Activated T-helper 17 cell treated with anti-CD3 and anti-CD28 coated beads, Interleukin-2, amount 50 U/mL, for 72 hours (primary cell): ENCODE results near the gene ICAM2. TPM values are rescaled to one million over a fixed set of nuclear protein-coding genes. Genes with fewer than 3 reads are reported as not detected.

Experiments
- ATAC-seq: fragments of 150-1000 bp; cut with Tn5 transposase; replicated peaks from 2 replicates; pipeline ENCODE4 v1.10.0; 2021; ENCODE audit warnings: mild to moderate bottlenecking, moderate library complexity
- H3K27ac Mint-ChIP-seq: one replicate; pipeline ENCODE4 v1.8.0; 2022; ENCODE audit warnings: mixed read lengths
- H3K27me3 Mint-ChIP-seq: one replicate; pipeline ENCODE4 v1.8.0; 2022; ENCODE audit warnings: mixed read lengths
- H3K36me3 Mint-ChIP-seq: one replicate; pipeline ENCODE4 v1.8.0; 2022; ENCODE audit warnings: low read depth, mild to moderate bottlenecking, mixed read lengths
- H3K4me1 Mint-ChIP-seq: one replicate; pipeline ENCODE4 v1.8.0; 2022; ENCODE audit warnings: mixed read lengths
- H3K4me3 Mint-ChIP-seq: one replicate; pipeline ENCODE4 v1.8.0; 2022; ENCODE audit warnings: mild to moderate bottlenecking, mixed read lengths
- H3K9me3 Mint-ChIP-seq: one replicate; pipeline ENCODE4 v1.8.0; 2022; ENCODE audit warnings: mixed read lengths
- total RNA-seq, 2 donors: library from RNA; stranded (reverse); gene quantifications; one replicate each; pipeline ENCODE4 v1.2.3, GENCODE V29; 2022

Gene ICAM2
- total RNA-seq = 10 to 100 TPM; 43.0 to 54.9 TPM

DNA sequence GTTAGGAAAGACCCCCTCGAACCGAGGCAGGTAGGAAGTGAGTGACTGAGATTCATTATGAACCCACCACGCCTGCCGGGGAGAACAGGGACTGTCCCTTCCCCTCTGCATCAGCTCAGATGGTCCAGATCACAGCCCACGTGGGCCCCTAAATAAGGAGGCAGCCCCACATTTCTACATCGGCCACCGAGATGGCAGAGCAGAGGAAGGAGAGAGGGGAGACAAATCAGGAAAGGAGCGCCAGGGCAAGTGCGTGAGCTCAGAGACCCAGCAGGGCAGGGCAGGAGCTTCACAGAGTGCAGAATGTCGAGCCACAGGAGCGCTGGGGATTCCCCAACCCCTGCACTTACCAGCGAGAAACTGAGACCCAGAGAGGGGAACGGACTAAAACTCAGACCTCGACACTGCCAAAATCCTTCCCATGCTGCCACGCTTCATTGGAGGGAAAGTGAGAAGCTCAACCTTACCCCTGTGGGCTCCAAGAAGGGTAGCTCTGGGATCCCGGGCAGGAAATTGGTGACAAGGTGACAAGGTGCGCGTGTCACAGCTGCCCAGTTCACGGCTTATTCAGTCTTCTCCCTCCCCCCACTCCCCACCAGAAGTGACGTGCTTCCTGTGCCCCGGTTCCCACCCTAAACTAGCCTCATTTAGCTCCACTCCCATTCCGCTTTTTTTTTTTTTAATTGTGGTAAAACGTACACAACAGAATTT, at the start of gene ICAM2:
Gene ICAM2, minus strand, starts transcription at position 578 of the 711 bp plus-strand sequence. CDS start 13,942 bp downstream, outside the sequence.
- H3K9me3 Mint-ChIP-seq = no peaks in the 10 kb centered on the region
- H3K27me3 Mint-ChIP-seq = no peaks in the 10 kb centered on the region
- peak; percentile 70 for ATAC-seq
- H3K36me3 Mint-ChIP-seq = peaks cover 37% of the 10 kb centered on the region
- H3K27ac Mint-ChIP-seq = peak within 1 kb of the TSS; percentile 99
- peak within 1 kb of the TSS; percentile 98 for H3K4me3 Mint-ChIP-seq
- H3K4me1 Mint-ChIP-seq = peaks cover 35% of the 10 kb centered on the region

DNA sequence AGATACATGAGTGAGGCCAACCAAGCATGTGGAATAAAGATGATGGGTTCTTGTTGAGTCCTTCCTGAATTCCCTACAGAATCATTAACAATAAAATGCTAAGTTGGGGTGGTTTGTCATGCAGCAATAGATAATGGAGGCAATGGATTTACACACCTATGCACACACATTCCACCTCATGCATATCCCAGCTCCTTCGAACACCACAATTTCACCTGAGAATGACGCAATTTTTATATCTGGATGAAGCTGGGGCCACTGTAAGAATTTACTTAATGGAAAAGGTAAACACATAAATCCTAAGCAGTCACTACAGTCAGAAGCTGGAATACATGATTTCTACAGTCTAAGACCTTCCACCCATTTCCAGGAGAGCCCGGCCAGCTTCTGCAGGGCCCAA, 49.8 kb upstream of the ICAM2 start:
- ATAC-seq = no peak
- H3K4me3 Mint-ChIP-seq = no peak overlapping the region
- H3K27me3 Mint-ChIP-seq = no peaks in the 10 kb centered on the region
- peak overlapping the region; percentile 6 for H3K27ac Mint-ChIP-seq
- peaks cover 30% of the 10 kb centered on the region for H3K4me1 Mint-ChIP-seq
- H3K9me3 Mint-ChIP-seq = peaks cover 4% of the 10 kb centered on the region
- peaks cover 97% of the 10 kb centered on the region for H3K36me3 Mint-ChIP-seq

DNA sequence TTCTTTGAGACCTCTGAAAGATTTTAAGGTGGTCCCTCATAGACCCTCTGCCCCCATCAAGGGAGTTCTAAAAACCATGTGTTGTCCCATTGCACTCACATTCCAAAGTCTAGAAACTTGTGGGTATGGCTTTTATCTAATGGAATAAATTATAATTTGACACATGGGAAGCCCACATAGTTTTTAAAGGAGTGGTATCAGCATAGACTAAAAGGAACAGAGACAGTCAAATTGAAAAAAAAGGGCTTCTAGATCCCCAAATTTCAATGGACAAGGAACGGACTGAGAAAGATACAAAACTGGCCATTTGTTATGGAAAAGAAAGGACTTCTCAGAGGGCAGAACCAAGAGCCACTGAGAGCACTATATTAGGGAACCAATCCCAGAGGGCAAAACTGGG, 48.7 kb upstream of the ICAM2 start:
- ATAC-seq = no peak
- peaks cover 97% of the 10 kb centered on the region for H3K36me3 Mint-ChIP-seq
- H3K27ac Mint-ChIP-seq = peak overlapping the region; percentile 66
- H3K9me3 Mint-ChIP-seq = peaks cover 4% of the 10 kb centered on the region
- no peaks in the 10 kb centered on the region for H3K27me3 Mint-ChIP-seq
- H3K4me1 Mint-ChIP-seq = peaks cover 38% of the 10 kb centered on the region
- no peak overlapping the region for H3K4me3 Mint-ChIP-seq

DNA sequence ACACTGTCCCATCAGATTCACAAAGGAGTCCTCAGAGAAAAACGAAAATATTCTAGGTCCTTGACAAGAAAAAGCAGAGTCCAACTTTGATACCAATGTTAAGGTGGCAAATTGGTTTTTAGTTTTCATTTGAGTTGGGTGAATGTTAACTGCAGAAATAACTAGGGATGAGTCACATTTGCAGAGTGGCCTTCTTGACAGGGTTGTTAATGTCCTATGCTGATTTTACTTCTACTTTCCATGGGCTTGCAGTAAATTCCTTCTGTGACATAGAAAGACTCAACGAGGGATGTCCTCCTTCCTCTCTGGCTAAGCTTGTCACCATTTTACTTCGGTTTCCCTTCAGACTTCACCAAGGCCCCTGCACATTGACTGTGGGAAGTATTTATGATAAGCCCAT, 47.2 kb upstream of the ICAM2 start:
- Mint-ChIP-seq H3K9me3 (peaks cover 4% of the 10 kb centered on the region), H3K27ac (peak overlapping the region; percentile 93), H3K27me3 (no peaks in the 10 kb centered on the region), H3K4me3 (peak overlapping the region; percentile 85), H3K4me1 (peaks cover 51% of the 10 kb centered on the region), H3K36me3 (peaks cover 100% of the 10 kb centered on the region)
- ATAC-seq = peak; percentile 17

DNA sequence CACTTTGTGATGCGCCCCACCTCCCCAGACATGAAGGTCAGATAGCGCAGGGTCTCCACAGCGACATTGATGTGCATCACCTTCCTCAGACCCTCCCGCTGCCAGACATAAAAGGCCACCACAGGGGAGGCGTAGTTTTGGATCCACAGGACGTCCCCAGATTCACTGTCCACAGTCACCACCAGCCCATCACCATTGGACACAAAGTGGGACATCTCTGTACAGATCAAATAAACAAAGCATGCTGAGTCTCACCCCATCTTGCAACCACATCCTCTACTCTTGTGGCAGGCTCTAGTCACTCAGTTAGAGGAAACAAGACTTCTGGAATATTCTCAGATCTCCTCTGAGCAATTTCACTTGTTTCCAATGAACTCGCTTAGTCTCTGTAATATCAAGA, 46.3 kb upstream of the ICAM2 start:
- H3K4me3 Mint-ChIP-seq = peak overlapping the region; percentile 85
- peaks cover 55% of the 10 kb centered on the region for H3K4me1 Mint-ChIP-seq
- H3K27me3 Mint-ChIP-seq = no peaks in the 10 kb centered on the region
- peaks cover 4% of the 10 kb centered on the region for H3K9me3 Mint-ChIP-seq
- ATAC-seq = peak; percentile 77
- H3K27ac Mint-ChIP-seq = peak overlapping the region; percentile 93
- peaks cover 100% of the 10 kb centered on the region for H3K36me3 Mint-ChIP-seq

DNA sequence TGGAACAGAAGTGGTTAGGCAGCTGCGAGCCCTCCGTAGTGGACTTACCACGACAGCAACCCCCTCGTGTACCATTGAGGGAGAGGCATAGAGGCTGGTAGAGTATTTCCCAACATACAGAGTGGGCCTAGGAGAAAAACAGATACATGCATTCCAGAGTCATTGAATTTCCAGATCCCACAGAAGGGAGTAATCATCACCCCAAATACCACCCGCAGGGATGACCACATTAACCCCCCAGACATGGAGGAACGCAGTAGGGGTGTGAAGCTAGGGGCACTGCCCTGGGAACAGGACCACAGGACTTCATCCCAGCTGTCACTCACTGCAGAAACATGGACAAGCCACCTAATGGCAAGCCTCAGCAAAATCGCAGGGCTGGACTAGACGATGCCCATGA, 44.7 kb upstream of the ICAM2 start:
- Mint-ChIP-seq H3K9me3 (peaks cover 2% of the 10 kb centered on the region), H3K36me3 (peaks cover 99% of the 10 kb centered on the region), H3K27ac (peak overlapping the region; percentile 93), H3K4me3 (peak overlapping the region; percentile 85), H3K4me1 (peaks cover 64% of the 10 kb centered on the region), H3K27me3 (no peaks in the 10 kb centered on the region)
- ATAC-seq = no peak

DNA sequence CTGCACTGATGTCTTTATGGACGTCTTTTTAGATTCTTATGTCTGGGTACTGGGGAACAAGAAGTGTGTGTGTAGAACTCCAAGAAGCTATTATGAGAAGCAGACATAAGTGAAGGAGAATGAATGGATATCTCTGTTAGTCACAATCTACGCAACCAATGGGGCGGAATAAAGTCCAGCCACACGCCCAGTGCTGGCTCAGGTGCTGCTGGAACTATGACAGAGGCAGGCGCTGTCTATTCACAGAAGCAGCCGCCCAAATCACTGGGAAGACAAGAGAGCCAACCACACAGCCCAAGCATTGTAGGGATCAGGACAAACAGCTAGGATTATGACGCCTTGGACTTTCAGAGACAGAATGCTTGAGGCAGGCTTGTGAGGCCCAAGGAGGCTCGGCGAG, 43.9 kb upstream of the ICAM2 start:
- Mint-ChIP-seq H3K36me3 (peaks cover 99% of the 10 kb centered on the region), H3K4me3 (peak overlapping the region; percentile 85), H3K27ac (peak overlapping the region; percentile 93), H3K4me1 (peaks cover 71% of the 10 kb centered on the region), H3K9me3 (peaks cover 4% of the 10 kb centered on the region), H3K27me3 (no peaks in the 10 kb centered on the region)
- ATAC-seq = no peak

DNA sequence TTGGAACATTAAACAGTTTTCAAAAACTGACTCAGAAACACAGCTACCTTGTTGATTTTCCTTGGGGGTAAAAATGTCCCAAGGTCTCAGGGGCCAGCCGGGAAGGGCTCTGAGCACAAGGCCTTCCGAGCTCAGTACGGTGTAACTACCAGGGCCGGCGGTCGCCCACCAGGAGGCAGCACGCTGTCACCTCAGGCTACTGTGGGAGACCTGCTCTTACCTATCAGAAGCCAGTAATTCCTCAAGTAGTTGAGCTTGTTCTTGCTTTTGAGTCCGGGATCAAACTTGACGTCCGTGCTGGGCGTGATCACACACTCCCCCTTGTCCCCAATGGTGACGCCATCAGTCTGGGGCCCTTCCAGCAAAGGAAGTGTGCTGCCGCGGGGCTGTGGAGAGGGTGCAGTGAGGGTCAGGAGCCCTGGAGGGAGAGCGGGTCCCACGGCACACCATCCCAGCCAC, 43.4 kb upstream of the ICAM2 start:
- peaks cover 4% of the 10 kb centered on the region for H3K9me3 Mint-ChIP-seq
- H3K27ac Mint-ChIP-seq = peak overlapping the region; percentile 93
- peaks cover 99% of the 10 kb centered on the region for H3K36me3 Mint-ChIP-seq

DNA sequence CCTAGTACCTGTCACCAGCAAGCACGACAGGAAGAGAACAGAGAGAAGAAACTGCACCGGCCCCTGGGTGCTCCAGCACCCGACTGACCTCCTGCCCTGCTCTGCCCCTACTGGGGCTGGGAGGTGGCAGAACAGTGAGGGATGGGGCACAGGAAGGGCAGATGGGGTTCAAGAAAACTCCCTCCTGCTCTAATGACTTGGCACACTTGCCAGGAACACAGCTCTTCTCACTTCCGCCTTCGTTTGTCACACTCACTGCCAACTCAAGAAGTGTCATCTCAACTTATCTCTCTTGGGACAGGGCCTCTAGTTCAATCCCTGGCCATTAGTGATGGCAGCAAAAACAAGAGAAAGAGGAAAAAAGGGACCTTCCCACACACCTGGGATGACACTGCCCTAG, 42.7 kb upstream of the ICAM2 start:
- peak overlapping the region; percentile 85 for H3K4me3 Mint-ChIP-seq
- no peaks in the 10 kb centered on the region for H3K27me3 Mint-ChIP-seq
- H3K9me3 Mint-ChIP-seq = peaks cover 4% of the 10 kb centered on the region
- H3K4me1 Mint-ChIP-seq = peaks cover 76% of the 10 kb centered on the region
- peak; percentile 18 for ATAC-seq
- H3K36me3 Mint-ChIP-seq = peaks cover 99% of the 10 kb centered on the region
- peak overlapping the region; percentile 93 for H3K27ac Mint-ChIP-seq

More for the DNA sequence above, 43.4 kb upstream of the ICAM2 start:
- Mint-ChIP-seq H3K27me3 (no peaks in the 10 kb centered on the region), H3K4me3 (peak overlapping the region; percentile 85), H3K4me1 (peaks cover 77% of the 10 kb centered on the region)
- ATAC-seq = peak; percentile 33

DNA sequence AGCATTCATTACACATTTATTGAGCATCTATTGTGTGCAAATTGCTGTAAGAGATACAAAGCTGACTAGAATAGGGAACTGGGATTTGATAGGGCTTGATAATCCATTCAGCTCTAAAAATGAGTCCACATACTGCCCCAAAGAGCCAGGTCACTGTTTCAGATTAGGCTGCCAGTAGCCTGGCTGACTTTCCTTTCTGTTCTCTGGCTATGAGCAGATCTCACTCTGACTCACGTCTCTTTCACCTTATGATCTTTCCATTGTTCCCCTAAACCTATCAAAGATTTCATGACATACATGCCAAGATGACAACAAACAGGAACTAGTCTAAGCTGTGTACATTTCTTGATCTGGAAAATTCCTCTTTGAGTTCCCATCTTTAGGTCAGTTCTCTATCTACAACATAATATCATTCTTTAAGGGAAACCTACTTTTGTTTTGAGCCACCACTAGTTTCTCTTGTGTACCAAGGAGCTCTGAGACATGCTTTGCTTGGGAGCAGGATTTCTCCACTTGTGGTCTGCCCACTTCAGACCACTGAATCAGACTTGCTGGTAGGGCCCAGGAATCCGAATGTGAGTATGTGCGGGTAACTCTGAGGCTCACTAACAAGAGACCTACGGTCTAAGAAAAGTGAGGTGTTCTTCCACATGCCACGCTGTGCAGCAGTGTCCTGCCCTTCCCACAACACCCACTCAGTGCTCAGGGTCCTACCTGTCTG, 40.9 kb upstream of the ICAM2 start:
- Mint-ChIP-seq H3K4me3 (peak overlapping the region; percentile 85), H3K36me3 (peaks cover 99% of the 10 kb centered on the region), H3K9me3 (peaks cover 4% of the 10 kb centered on the region), H3K27ac (peak overlapping the region; percentile 93), H3K4me1 (peaks cover 67% of the 10 kb centered on the region), H3K27me3 (no peaks in the 10 kb centered on the region)
- peak; percentile 76 for ATAC-seq

DNA sequence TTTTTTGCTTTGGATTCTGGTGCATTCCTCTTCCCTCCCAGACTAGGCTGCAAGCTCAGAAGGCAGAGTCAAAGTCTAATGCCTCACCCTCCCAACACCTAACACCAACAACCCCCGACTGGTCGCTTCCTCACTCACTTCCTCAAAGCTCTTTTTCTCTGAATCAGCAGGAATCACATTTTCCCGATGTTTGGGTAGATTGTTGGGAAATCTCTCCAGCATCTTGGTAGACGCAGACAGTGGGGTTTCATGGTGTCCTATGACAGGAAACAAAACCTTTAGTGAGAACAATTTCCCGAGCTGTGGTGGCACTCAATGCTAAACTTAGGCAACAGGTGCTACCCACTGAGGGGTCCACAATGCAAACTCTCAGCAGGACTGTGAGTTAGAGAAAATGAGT, 39.9 kb upstream of the ICAM2 start:
- H3K27ac Mint-ChIP-seq = peak overlapping the region; percentile 93
- peaks cover 99% of the 10 kb centered on the region for H3K36me3 Mint-ChIP-seq
- H3K4me1 Mint-ChIP-seq = peaks cover 63% of the 10 kb centered on the region
- ATAC-seq = no peak
- H3K9me3 Mint-ChIP-seq = peaks cover 4% of the 10 kb centered on the region
- H3K27me3 Mint-ChIP-seq = no peaks in the 10 kb centered on the region
- peak overlapping the region; percentile 85 for H3K4me3 Mint-ChIP-seq

DNA sequence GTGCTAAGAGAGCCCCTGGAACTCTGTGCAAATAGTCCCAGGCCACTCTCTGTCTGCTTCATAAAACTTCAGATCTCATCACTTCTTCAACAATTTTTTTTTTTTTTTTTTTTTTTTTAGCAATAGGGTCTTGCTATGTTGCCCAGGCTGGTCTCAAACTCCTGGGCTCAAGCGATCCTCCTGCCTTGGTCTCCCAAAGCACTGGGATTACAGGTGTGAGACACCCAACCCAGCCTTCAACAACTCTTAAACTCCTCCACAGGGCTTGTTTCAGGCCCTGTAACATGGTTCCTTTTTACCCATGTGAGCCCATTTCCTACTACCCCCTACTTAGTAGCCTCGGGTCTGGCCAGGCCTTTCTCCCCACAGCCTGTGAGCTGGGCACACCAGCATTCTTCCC, 39.3 kb upstream of the ICAM2 start:
- H3K27me3 Mint-ChIP-seq = no peaks in the 10 kb centered on the region
- no peak for ATAC-seq
- H3K4me3 Mint-ChIP-seq = peak overlapping the region; percentile 85
- peaks cover 4% of the 10 kb centered on the region for H3K9me3 Mint-ChIP-seq
- peaks cover 65% of the 10 kb centered on the region for H3K4me1 Mint-ChIP-seq
- peaks cover 99% of the 10 kb centered on the region for H3K36me3 Mint-ChIP-seq
- peak overlapping the region; percentile 93 for H3K27ac Mint-ChIP-seq

DNA sequence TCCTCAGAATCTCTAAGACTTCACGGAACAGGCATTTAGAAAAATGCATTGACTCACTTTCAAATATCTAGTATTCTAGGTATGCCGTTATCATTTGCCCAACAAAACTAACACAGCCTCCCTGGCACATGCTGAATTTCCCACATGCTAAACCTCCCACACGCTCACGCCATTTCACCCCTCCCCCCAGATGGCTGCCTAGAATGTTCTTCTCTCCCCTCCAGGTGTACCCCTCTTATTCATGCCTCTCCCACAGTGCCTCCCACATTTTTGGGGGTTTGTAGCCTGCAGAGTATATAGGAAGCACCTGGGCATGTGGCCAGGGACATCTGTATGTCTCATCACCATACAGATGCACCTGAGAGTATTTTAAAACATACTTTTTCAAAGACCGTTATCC, 38.2 kb upstream of the ICAM2 start:
- ATAC-seq = no peak
- Mint-ChIP-seq H3K4me1 (peaks cover 56% of the 10 kb centered on the region), H3K4me3 (peak overlapping the region; percentile 2), H3K36me3 (peaks cover 99% of the 10 kb centered on the region), H3K27me3 (no peaks in the 10 kb centered on the region), H3K9me3 (peaks cover 4% of the 10 kb centered on the region), H3K27ac (peak overlapping the region; percentile 93)

DNA sequence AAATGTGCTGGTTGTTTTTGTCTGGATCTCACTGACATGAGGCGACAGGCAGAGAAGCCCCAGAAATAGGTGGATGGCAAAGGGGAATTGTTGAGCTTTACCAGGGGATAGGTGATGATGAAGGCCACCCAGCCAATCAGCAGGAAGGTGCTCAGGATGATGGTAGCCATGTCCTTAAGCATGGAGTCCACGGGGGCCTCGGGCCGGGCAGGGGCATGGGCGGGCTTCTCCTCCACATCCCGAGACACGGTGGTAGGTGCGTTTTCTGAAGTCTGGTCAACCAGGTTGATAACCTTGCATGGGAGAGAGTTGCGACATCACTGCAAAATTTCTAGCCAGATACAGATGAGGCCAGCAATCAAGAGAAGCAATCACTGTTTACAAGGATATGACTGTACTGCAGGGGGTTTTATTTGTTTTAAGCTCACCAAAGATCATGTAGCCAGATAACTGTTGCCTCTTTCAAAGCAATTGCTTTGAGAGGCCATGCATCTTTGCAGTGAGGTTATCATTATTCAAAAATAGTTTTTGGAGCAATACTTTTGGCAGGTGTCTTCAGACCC, 37.3 kb upstream of the ICAM2 start:
- Mint-ChIP-seq H3K4me1 (peaks cover 48% of the 10 kb centered on the region), H3K4me3 (peak overlapping the region; percentile 24), H3K27me3 (no peaks in the 10 kb centered on the region), H3K9me3 (peaks cover 4% of the 10 kb centered on the region), H3K27ac (peak overlapping the region; percentile 83), H3K36me3 (peaks cover 99% of the 10 kb centered on the region)
- ATAC-seq = no peak
